ENCODE results near the gene MS4A2.
"Not testable (repeated sequence)": the region's sequence is repeated elsewhere in the genome, so short reads cannot be mapped to it uniquely, and the experiment has no call there.

MS4A2 gene

DNA sequence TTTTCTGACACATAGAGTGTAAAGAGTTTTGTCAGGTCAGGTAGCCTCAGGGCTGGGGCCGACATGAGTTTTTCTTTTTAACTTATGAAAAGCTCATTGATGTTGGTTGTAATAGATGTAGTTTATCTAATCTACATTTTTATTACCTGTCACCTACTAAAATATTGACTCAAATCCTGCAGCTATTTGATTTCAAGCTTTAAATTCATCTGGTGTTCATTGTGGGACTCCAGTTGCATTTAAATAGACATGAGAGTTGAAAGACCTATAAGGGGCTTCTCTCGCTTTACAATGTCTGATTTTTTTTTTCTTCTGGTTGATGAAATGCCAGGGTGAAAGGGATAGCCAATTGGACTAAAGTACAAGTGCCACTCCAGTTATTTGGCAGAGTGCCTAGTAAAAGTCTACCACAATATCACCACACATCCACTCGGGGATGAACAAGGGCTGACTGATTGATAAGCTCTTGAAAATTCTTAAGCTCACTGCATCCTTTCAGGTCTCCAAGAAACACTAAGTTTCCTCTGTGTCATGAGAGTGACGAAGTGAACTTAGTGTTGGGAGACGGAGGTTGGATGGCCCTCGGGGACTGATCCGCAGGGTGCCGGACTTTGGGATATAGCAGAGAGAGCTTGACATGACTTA lies 16.1 kb downstream of the MS4A2 start:
- DNase-seq: not testable (repeated sequence)

- not testable (repeated sequence) for DNase-seq
Measured at GRCh38 chr11:60108631-60109030, 20.2 kb downstream of the MS4A2 start.

DNA sequence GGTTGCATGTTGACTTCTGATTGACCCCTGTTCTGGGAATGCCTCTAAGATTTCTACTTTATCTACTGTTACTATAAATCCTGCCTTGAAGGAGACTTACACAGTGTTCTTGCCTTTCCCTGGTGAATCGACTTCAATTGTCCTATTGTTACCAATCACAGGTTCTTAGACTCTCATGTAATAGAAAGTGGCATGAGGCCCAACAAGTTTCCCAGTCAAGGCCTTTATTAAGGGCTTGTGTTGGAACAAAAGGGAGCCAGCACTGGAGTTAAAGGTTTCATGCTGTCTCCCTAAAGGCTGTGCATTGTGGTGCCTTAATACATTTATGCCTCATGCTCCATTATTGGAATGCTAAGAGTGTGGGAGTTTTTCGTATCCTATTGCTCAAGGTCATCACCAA lies 23.3 kb downstream of the MS4A2 start:
- no peak for DNase-seq

- no peak for DNase-seq
Measured at GRCh38 chr11:60116996-60117790, 28.7 kb downstream of the MS4A2 start.

- no peak for DNase-seq
Measured at GRCh38 chr11:60118338-60118737, 29.9 kb downstream of the MS4A2 start.

GRCh38 chr11:60119710-60120109 lies 31.2 kb downstream of the MS4A2 start:
- DNase-seq: no peak

- no peak for DNase-seq
Measured at GRCh38 chr11:60121264-60121663, 32.8 kb downstream of the MS4A2 start.

DNA sequence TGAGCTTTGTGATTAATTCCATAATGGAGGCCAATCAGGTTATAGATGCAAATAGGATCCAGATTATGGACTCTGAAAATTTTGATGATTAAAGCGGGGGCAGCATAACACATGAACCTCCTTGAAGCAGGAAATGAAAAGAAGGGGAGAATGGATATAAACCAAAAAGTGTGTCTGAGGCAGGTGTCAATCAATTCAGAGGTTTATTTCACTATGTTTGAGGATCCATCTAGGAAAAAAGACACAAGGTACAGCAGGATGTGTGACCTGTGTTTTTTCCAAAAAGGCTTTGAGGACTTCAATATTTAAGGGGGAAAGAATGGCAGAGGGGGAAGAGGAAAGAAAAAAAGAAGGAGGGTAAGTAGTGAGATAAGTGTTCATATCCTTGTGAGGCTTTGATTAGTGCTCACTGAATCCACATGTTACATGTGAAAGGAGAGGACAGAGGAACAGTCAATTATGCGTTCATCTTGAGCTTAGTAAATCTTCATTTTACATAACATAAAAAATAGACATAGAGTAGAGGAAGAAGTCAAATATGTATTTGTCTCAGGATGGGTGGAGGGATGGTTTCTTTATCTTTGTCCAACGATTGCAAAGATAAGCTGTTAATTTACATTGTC lies 34.1 kb downstream of the MS4A2 start:
- no peak for DNase-seq

DNA sequence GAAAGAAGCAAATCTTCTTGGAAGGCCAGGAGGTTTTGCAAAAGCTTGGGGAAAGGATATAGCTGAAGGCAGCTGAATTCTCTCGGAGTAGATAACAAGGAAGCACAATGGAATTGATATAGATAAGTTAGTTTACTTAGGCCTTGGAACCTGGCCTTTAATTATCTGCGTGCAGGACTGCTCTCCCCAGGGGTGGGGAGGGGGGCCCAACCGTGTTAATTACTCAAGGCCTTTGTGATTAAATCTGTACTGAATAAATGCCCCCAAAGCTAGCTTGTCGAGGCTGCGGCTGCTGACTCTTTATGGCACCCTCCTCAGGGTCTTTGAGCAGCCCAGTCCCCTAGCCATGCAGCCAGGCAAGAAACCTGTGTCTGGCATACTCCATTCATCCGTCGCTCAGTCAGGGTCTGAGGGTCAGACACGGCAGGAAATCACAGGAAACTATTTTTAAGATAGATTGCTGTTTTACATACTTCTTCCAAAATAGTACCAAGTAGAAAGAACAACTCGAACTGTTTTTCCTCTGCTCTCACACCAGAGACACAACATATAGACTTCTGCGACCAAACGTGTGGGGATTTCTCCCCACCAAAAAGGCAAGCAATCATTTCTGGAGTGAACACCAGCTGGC lies 36.5 kb downstream of the MS4A2 start:
- no peak for DNase-seq

GRCh38 chr11:60125956-60126585 lies 37.6 kb downstream of the MS4A2 start:
- DNase-seq: no peak

GRCh38 chr11:60127311-60127811 lies 38.9 kb downstream of the MS4A2 start:
- DNase-seq: no peak

DNA sequence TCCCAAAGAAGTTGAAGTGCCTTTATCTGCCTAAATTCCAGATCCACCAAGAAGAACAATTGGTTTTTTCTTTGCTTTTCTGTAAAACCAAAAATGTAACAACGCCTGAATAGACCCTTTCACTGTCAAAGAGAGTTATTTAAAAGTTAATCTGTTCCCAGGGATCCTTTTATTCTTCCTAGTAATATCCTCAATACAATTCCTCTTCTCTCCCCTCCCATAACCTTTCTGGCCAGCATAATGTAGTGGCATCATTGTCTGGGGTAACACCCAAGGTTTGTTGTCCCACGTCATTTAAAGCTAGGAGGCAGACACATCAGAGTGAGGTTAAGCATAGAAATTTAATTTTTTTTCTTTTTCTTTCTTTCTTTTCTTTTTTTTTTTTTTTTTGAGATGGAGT lies 39.9 kb downstream of the MS4A2 start:
- DNase-seq: no peak

GRCh38 chr11:60128866-60129265 lies 40.4 kb downstream of the MS4A2 start:
- DNase-seq: not testable (repeated sequence)

- DNase-seq: no peak
Measured at GRCh38 chr11:60129853-60130252, 41.4 kb downstream of the MS4A2 start.

DNA sequence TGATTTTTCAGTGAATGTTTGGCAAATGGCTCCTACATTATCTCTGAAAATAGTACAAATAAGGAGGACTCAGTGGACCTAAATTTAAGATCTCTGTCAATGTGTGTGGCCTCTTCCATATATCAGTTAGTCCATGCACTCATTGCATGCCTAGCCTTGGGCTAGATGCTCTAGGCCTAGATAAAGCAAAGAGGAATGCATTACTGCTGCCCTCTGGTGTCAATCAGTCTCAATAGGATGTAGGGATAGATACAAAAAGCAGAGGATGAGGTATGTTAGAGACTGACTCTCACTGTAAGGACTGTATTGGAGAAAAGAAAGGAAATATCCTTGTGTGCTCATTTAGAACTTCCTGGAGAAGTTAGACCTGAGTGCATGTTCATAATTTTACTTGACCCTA lies 42.0 kb downstream of the MS4A2 start:
- DNase-seq: no peak

GRCh38 chr11:60131912-60132311 lies 43.4 kb downstream of the MS4A2 start:
- no peak for DNase-seq

DNA sequence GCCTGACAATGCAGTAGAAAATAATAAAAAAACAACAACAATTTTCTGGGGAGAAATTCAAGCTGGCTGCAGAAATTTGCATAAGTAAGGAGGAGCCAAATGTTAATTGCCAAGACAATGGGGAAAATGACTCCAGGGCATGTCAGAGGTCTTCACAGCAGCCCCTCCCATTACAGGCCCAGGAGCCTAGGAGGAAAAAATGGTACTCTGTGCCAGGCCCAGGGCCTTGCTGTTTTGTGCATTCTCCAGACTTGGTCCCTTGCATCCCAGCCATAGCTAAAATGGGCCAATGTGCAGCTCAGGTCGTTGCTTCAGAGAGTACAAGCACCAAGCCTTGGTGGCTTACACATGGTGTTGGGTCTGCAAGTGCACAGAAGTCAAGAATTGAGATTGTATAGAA lies 45.5 kb downstream of the MS4A2 start:
- DNase-seq: no peak

DNA sequence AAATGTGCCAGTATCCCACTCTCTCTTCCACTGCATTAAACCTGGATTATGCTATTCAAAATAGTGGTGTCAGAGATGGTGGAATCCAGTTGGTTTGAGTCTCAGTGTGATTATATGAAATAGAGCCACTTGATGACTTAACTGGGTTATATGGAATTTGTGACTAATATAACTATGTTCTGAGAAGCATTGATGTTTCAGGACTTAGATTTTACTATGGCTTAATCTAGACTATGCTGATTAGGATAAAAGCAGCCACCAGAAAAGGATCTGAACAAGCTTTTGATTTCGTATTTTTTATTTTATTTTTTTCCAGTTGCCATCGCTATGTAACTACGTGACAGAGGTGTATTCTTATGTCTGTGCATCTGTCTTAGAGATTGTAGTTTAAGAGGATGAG lies 55.3 kb downstream of the MS4A2 start:
- DNase-seq: no peak

DNA sequence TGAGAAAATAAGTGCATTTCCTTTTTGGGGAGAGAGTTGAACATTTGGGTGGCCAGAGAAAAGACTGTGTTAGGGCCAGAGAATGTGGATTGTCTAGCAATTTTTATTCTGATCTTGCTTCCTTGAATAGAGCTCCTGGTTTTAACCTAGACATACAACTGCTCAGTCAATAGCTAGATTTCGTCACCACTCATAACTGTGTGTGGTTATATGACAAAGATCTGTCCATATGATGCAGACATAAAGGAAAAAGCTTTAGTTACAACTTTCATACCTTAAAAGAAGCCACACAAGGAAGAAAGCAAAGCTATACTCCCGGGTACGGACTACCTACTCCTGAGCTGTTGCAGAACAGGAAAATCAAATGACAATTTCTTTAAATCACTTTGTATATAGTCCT lies 57.2 kb downstream of the MS4A2 start:
- no peak for DNase-seq
